Ovary (tissue), 3 donors: ENCODE data around the gene SIGLEC11.

ENCODE experiments used
- EP300 ChIP-seq: sonication (generic); formaldehyde crosslinking; IDR thresholded peaks from one replicate; pipeline ENCODE4 v1.6.1; 2017; ENCODE audit warnings: antibody characterized with exemption
- POLR2A ChIP-seq: fragments of 450-650 bp; IDR thresholded peaks from one replicate; pipeline ENCODE4 v1.6.1; 2017; ENCODE audit warnings: antibody characterized with exemption, mild to moderate bottlenecking, moderate library complexity
- TF ChIP-seq, protein P1 (sequence below), 3 donors: fragments of 450-650 bp in 2 of 3; fragments of 200-600 bp in 1 of 3; IDR thresholded peaks; one replicate each; pipeline versions ENCODE4 v1.5.1 to v1.8.0; 2016 to 2022; ENCODE audit warnings: antibody characterized with exemption in 3 of 3, mild to moderate bottlenecking in 1 of 3
- donor health status: DM: no; HTN: no; CAD: no.

DNA sequence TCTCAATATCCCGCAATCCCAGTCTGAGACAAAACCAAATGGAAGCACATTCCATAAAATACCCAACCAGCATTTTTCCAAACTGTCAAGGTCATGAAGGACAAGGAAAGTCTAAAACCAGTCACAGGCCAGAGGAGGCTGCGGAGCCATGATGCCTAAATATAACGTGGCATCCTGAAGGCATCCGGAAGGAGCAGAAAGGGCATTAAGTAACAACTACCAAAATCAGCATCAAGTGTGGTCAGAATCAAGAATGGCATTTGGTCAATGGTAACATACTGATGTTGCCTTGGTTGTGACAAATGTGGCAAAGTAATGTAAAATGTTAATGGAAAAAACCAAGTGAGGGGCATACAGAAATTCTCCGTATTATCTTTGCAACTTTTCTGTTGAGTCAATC is 35.5 kb downstream of the SIGLEC11 start:
- TF ChIP-seq, protein P1, sequence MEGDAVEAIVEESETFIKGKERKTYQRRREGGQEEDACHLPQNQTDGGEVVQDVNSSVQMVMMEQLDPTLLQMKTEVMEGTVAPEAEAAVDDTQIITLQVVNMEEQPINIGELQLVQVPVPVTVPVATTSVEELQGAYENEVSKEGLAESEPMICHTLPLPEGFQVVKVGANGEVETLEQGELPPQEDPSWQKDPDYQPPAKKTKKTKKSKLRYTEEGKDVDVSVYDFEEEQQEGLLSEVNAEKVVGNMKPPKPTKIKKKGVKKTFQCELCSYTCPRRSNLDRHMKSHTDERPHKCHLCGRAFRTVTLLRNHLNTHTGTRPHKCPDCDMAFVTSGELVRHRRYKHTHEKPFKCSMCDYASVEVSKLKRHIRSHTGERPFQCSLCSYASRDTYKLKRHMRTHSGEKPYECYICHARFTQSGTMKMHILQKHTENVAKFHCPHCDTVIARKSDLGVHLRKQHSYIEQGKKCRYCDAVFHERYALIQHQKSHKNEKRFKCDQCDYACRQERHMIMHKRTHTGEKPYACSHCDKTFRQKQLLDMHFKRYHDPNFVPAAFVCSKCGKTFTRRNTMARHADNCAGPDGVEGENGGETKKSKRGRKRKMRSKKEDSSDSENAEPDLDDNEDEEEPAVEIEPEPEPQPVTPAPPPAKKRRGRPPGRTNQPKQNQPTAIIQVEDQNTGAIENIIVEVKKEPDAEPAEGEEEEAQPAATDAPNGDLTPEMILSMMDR (IDR thresholded peaks at IDR 0.05): no peak
- TF ChIP-seq EP300 (no peak), POLR2A (no peak)
